Osteocyte (in vitro differentiated cells): ENCODE data around the gene TBC1D17. TPM values are rescaled to one million over a fixed set of nuclear protein-coding genes. Genes with fewer than 3 reads are reported as not detected.
A peak's percentile ranks its signal among the peaks of the same experiment; 100 is the strongest.

Experiments used
- DNase-seq: peaks from one replicate; pipeline ENCODE4 v3.0.0; 2021; ENCODE audit warnings: mixed read lengths; ENCODE audit not compliant: unreplicated experiment; ENCODE audit errors: extremely low spot score
- H3K27ac Mint-ChIP-seq: one replicate; pipeline ENCODE4 v1.8.0; 2021; ENCODE audit warnings: mild to moderate bottlenecking, mixed read lengths; ENCODE audit not compliant: unreplicated experiment
- H3K27me3 Mint-ChIP-seq: one replicate; pipeline ENCODE4 v1.8.0; 2021; ENCODE audit warnings: mixed read lengths; ENCODE audit not compliant: unreplicated experiment
- H3K36me3 Mint-ChIP-seq: one replicate; pipeline ENCODE4 v1.8.0; 2021; ENCODE audit warnings: mixed read lengths; ENCODE audit not compliant: unreplicated experiment
- H3K4me1 Mint-ChIP-seq: one replicate; pipeline ENCODE4 v1.8.0; 2021; ENCODE audit warnings: mixed read lengths; ENCODE audit not compliant: unreplicated experiment
- H3K4me3 Mint-ChIP-seq: one replicate; pipeline ENCODE4 v1.8.0; 2021; ENCODE audit warnings: mild to moderate bottlenecking, moderate library complexity, mixed read lengths; ENCODE audit not compliant: unreplicated experiment
- H3K9me3 Mint-ChIP-seq: one replicate; pipeline ENCODE4 v1.8.0; 2021; ENCODE audit warnings: mixed read lengths; ENCODE audit not compliant: unreplicated experiment
- CTCF ChIP-seq: fragments of 200-600 bp; sonication (generic); IDR thresholded peaks from 2 replicates; pipeline ENCODE4 v1.5.0; 2021; ENCODE audit warnings: antibody characterized with exemption, mild to moderate bottlenecking, moderate library complexity
- total RNA-seq: library from RNA; stranded (reverse); gene quantifications from 2 replicates; pipeline ENCODE4 v1.2.1, GENCODE V29; 2021

TBC1D17 gene
- total RNA-seq, 1 donor from 2014 or later: 71.9 TPM

GRCh38 chr19:49843265-49843664 lies 34.2 kb upstream of the TBC1D17 start:
- Mint-ChIP-seq H3K27me3 (no peaks in the 10 kb centered on the region), H3K4me1 (peaks cover 18% of the 10 kb centered on the region), H3K36me3 (peaks cover 23% of the 10 kb centered on the region), H3K9me3 (no peaks in the 10 kb centered on the region), H3K4me3 (no peak overlapping the region), H3K27ac (no peak overlapping the region)
- TF ChIP-seq CTCF: no peak
- no peak for DNase-seq

- H3K4me3 Mint-ChIP-seq: no peak overlapping the region
- H3K4me1 Mint-ChIP-seq: peaks cover 27% of the 10 kb centered on the region
- TF ChIP-seq CTCF: no peak
- no peak for DNase-seq
- H3K27ac Mint-ChIP-seq: peak overlapping the region; percentile 73
- H3K27me3 Mint-ChIP-seq: no peaks in the 10 kb centered on the region
- H3K9me3 Mint-ChIP-seq: peaks cover 6% of the 10 kb centered on the region
- peaks cover 17% of the 10 kb centered on the region for H3K36me3 Mint-ChIP-seq
These were observed 33.1 kb upstream of the TBC1D17 start for GRCh38 chr19:49844138-49845095.

GRCh38 chr19:49845414-49845813 lies 32.1 kb upstream of the TBC1D17 start:
- H3K27ac Mint-ChIP-seq: peak overlapping the region; percentile 73
- H3K36me3 Mint-ChIP-seq: peaks cover 15% of the 10 kb centered on the region
- no peaks in the 10 kb centered on the region for H3K27me3 Mint-ChIP-seq
- H3K4me3 Mint-ChIP-seq: no peak overlapping the region
- no peak for DNase-seq
- TF ChIP-seq CTCF: peak; percentile 16
- peaks cover 6% of the 10 kb centered on the region for H3K9me3 Mint-ChIP-seq
- H3K4me1 Mint-ChIP-seq: peaks cover 34% of the 10 kb centered on the region

- no peak for TF ChIP-seq CTCF
- Mint-ChIP-seq H3K9me3 (peaks cover 6% of the 10 kb centered on the region), H3K27me3 (no peaks in the 10 kb centered on the region), H3K4me3 (no peak overlapping the region), H3K4me1 (peaks cover 34% of the 10 kb centered on the region), H3K36me3 (peaks cover 11% of the 10 kb centered on the region), H3K27ac (no peak overlapping the region)
- no peak for DNase-seq
These were observed 31.1 kb upstream of the TBC1D17 start for GRCh38 chr19:49846408-49846807.
